Measurements from ENCODE around the gene SMARCAD1. TPM values are rescaled to one million over a fixed set of nuclear protein-coding genes. Genes with fewer than 3 reads are reported as not detected.

The SMARCAD1 gene
- total and polyA plus RNA-seq, 9 of the 15 experiments (the other 6 are each of a cell fraction or from before 2014, with no cell fraction given) = 11.2 to 52.2 (median 34.6) TPM

- Histone ChIP-seq H3K9me3 (replicated peaks; ENCODE audit: control insufficient read depth, insufficient read depth, low read depth, low read length) (no peaks in the 10 kb centered on the region), H3K9ac (ENCODE audit: insufficient read depth in 1 of 2, low read depth in 2 of 2, low read length in 2 of 2) (no peak overlapping the region), H3K79me2 (ENCODE audit: control insufficient read depth, insufficient read depth, low read length) (no peaks in the 10 kb centered on the region), H3K27ac (ENCODE audit: extremely low read depth, low read depth, low read length) (no peak overlapping the region), H4K20me1 (replicated peaks; ENCODE audit: control insufficient read depth, insufficient read depth, low read length) (no peaks in the 10 kb centered on the region), H3K27me3 (ENCODE audit: control insufficient read depth in 2 of 2, insufficient read depth in 2 of 2, low read length in 2 of 2) (no peaks in the 10 kb centered on the region; a peak in 1 of 5 replicates), H3K9me1 (ENCODE audit: control insufficient read depth, insufficient read depth, low read length) (no peaks in the 10 kb centered on the region), H3K4me2 (ENCODE audit: insufficient read depth, low read length) (no peak overlapping the region), H2AFZ (ENCODE audit: low read depth, low read length) (peak overlapping the region; percentile 75), H3K4me1 (replicated peaks in 1 of 2; ENCODE audit: control insufficient read depth in 2 of 2, insufficient read depth in 2 of 2, low read length in 2 of 2) (peaks cover 0 to 3% of the 10 kb centered on the region in 2 experiments; a peak in 2 of 5 replicates), H3K4me3 (no peak overlapping the region), H3K36me3 (ENCODE audit: control insufficient read depth, insufficient read depth, low read length) (no peaks in the 10 kb centered on the region)
- intact Hi-C loops (cut with micrococcal nuclease) = loop anchor here (1.0 to 5.0 kb wide), 3 partner anchors 58 to 263 kb away; no protein-coding TSS in a partner anchor
- ChIA-PET CTCF (ENCODE audit: low intra/inter-chr PET ratio) (interaction anchor here (0.6 to 1.6 kb wide), 2 partner anchors 57 to 262 kb away, joined by 5 to 6 read pairs; no protein-coding TSS in a partner anchor), POLR2A (no interaction called here)
- peak in 2 of 4 experiments; percentile 24 to 46 for DNase-seq (ENCODE audit: extremely low read depth in 1 of 4, low spot score in 3 of 4)
- WGBS (ENCODE audit: insufficient coverage, low coverage, missing lambda C conversion rate) = 36% methylated on average over 5 of the region's 5 CpGs
- peak; percentile 85 for ATAC-seq
- no TSS peak for BruUV-seq (replicated peaks)
- in situ Hi-C loops (cut with MboI) = no loop called here
- peak; percentile 58 for FAIRE-seq
- TF ChIP-seq FOXA3 (CRISPR knock-in tag; conservative IDR thresholded peaks at IDR 0.05 in 1 of 2, IDR thresholded peaks at IDR 0.05 in 1 of 2) (peak; percentile 41 to 73; a peak in 3 of 4 replicates), CREB5 (CRISPR knock-in tag; IDR thresholded peaks at IDR 0.05) (no peak), REST (IDR thresholded peaks at IDR 0.05; ENCODE audit: borderline replicate concordance) (peak; percentile 73; the same call in 1 of the 2 replicates), REST (CRISPR knock-in tag; IDR thresholded peaks at IDR 0.05; ENCODE audit: low read depth) (no peak), TEAD4 (IDR thresholded peaks at IDR 0.05; ENCODE audit: low read length) (peak; percentile 40; the same call in 1 of the 2 replicates), TEAD4 (CRISPR knock-in tag; IDR thresholded peaks at IDR 0.05; ENCODE audit: borderline replicate concordance) (no peak), SMC3 (conservative IDR thresholded peaks at IDR 0.05; ENCODE audit: insufficient read depth, low read depth, low read length) (0 out of 2 replicates have a peak, but pooled peaks have one; percentile 12), CTCF (IDR thresholded peaks at IDR 0.05 in 2 of 3, conservative IDR thresholded peaks at IDR 0.05 in 1 of 3; ENCODE audit: insufficient read depth in 2 of 3, low read depth in 1 of 3, low read length in 3 of 3) (peak; percentile 57 to 64 (median 61))
Observed at GRCh38 chr4:94332983-94333590, 125.4 kb downstream of the SMARCAD1 start.

Measured in K562 (cell line).